Measurements from ENCODE around the gene KIAA0040.
A peak's percentile ranks its signal among the peaks of the same experiment; 100 is the strongest.

The KIAA0040 gene

DNA sequence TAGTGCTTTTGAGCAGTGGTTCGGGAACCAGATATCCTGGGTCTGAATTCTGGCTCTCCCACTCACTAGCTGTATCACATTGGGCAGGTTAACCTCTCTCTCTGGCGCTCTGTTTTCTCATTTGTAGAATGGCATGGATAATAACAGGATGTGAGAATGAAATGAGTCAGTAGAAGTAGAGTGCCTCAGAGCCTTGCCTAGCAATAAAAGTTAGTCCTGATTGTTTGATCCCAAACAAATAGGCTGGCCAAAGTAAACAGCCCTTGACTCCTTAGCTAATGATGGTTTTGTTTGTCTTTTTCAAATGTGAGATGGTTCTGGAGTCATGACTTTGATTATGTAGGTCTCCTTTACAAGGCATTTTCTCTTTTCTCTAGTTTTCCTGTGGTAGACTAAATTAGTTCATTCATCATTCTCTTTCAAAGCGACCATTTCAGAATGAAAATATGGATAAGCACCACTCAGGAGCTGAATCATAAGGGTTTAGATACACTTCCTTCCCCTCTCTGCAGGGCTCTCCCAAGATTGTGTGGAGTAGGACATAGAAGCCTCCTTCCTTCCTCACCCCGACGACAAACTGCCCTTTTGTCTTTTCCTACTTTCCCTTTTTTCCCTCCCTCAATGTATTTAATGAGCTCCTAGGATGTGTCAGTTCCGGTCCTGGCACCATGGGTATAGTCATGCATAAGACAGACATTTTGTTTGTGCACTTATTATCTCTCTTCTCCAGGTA lies 23.1 kb downstream of the KIAA0040 start:
- no peak for DNase-seq

DNA sequence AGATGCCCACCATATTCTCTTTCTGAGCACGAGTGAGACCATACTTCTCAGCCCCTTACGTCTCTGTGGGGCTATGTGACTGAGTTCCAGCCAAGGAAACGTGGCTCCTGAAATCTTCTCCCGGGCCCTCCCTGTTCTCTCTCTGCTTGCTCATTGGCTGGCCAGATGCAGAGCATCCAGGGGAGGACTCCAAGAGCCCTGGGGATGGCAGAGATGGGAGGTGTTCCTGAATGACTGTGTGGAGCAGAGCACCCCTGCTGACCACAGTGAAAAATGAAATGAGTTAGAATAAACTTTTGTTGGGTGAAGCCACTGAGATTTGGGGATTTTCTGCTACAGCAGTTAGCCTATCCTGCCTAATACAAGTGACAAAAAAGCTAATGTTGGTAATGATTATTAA lies 23.8 kb downstream of the KIAA0040 start:
- DNase-seq: no peak

DNA sequence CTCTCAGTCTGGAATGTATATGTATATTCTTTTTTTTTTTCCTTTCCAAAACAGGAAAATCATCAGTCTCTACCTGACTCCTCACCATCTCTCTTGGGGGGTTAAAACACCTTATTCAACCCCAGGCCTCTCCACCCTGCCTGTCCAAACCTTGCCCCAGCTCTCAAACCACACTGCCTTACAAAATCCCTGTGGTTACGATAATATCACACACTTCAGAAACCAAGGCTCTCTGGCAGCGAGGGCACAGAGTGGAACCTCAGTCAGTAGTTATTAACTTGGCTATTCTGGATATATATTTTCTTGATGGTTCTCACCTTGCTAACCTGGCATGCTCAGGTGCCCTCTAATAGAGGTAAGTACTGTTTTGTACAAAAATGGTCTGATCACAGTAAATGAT lies 24.7 kb downstream of the KIAA0040 start:
- no peak for DNase-seq

DNA sequence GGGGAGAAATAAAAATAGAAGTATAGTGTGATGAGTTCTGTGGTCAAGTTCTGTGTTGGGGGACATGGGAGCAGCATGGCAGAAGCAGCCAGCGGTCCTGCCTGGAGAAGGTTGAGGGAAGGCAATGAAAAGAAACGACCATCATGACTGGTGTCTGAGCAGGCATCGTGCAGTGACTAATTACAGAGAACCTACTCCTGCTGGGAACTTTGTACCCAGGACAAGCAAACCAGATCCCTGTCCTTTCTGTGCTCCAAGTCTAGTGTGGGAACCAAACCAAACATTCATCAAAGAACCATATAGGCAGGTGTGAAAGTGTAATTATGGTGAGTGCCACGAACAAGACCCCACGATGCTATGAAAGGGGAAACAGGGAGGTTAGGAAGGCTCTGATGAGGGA lies 25.8 kb downstream of the KIAA0040 start:
- no peak for DNase-seq

DNA sequence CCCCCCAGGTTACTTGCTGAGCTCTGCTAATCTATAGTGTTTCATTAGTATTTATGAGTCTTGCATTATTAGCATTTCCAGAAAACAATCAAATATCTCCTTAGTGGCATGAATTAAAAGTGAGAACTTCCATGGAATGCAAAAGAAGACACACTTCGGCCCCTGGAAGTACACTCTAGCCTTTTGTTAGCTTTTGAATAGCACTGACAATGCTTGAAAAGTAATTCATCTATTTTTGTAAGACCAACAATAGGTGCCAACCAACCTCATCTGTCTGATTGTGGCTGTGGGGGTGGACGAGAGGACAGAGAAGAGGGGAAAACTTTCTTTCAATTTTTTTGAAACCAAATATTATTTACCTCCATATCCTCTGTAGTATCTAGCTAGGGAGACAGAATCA lies 27.8 kb downstream of the KIAA0040 start:
- DNase-seq: no peak

DNA sequence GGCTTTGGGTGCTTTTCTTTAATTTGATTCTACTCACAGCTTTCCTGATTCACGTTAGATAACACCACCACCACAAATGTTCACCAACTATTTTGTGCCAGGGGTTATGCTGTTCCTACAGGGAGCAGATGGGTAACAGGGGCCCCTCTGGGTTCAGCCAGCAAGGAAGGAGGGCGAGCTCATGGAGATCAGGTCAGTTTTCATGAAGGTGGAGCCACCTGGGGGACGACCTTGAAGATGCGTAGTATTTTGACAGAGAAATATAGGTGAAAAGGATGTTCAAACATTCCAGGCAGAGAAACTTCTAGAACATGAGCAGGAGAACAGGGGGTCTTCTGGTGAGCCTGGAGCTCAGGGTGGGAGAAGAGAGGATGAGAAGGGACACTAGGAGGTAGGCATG lies 28.9 kb downstream of the KIAA0040 start:
- DNase-seq: no peak

DNA sequence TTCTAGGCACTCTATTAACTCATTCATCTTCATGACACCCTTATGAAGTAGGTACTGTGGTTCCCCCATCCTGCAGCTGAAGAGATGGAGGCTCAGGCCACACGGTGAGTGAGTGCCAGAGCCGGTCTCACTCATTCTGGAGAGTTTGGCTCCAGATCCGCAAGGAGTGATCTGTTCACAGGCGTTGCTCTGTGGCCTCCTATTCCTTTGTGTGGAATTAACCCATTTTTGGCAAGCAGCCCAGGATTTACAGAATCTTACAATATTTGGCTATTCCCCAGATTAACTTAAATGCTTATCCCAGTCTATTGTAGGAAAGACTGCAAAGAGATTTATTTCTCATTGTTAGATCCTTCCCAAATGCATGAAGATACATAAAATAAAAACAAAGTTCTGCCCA lies 29.6 kb downstream of the KIAA0040 start:
- no peak for DNase-seq

DNA sequence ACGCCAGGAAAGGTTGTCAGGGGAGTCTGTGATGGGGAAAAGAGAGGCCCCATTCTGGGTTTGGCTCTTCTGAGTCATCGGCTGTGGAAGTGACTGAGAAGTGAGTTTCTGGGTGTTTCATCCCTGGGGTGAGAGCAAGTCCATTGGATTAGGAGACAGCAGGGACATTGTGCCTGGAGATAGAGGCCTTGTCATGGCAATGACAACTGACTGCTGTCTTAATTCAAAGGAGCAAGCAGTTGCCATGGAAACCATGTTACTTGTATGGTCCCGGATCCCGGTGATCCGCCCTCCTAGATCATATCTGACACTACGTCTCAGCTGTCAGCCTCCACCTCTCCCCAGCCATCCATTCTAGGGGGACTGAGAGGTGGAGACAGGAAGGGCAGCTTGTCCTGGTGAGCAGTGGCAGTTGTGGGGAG lies 34.4 kb downstream of the KIAA0040 start:
- no peak for DNase-seq

DNA sequence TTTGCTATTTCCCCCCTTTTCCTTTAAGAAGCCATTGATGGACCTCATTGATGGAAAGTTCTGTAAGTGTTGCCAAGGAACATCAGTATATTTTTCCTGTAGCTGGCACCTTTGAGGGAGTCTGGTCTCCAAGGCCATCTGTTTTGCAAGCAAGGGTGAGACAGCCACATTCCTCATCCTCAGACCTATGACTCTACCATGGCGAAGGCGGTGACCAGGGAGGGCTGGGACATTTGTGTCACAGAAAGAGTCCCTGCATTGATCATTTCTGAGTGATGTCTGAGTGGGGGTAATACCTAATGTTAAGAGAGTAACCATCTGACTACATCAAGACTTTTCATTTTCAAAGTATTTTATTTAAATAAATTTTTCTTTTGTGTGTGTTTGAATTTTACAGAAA lies 35.4 kb downstream of the KIAA0040 start:
- peak; percentile 17 for DNase-seq

DNA sequence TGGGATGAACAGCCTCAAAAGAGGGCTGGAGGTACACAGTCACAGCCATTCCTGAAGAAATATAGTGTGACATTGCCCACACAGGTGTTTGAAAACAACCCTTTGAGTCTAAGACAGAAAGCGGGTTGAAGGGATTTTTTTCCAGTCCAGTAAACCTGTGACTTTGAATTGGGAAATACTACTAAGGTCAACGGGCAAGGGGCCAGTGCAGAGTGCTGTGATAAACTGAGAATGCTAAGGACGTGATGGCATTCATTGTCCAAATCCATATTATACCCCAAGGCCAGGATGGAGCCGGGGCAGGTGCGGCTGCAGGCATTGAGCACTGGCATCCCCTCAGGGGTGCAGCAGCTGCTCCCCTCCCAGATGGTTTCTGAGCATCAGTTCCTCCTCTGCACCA lies 36.6 kb downstream of the KIAA0040 start:
- DNase-seq: no peak

DNA sequence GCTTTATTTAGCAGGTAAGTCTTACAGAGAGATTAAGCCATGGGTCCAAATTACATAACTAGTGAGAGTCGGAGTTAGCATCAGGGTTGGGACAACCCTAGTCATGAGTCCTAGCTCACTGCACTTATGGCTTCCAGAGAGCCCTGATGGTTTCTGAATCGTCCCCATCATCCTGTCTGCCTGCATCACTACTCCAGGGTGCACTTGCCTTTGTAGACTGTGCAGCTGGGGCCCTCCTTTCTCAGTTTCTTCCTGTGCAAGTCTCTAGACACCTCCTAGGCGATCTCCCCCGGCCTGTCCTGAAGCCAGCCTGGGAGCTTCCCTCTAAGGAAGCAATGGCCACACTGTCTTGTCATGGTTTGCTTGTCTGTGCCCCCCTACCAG lies 37.1 kb downstream of the KIAA0040 start:
- DNase-seq: no peak

DNA sequence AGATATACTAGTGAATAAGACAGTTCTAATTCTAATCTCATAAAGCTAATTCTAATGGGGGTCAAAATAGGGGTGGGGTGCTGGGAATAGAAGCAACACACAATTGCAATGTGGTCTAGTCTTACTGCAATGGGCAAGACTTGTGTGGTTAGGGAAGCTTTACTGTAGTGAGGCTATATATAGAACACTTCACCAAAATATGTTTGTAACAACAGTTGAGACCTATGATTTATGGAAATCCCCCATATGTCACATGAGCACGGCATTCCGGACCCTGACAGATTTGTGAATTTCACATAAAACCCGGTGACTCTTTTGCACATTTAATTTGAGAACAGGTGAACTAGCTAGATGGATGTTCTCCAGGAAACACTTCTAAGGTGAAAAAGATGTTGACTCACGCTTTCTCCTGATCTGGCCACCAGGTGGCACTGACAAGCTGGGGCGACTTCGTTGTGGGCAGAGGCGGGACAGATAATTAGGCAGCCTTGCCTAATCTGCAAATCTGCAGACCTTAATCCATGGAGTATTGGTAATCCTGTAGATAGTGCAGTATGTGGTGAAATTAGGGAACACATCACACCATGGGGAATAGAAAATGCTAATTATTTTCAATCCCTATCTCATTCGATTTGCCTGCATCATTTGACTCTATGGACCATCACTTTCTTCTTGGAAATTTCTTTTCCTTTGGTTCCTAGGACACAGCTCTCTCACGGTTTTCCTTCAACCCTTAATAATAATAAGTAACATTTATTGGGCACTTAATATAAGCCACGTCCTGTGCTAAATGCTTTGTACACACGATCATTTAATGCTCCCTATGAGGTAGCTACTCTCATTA lies 37.7 kb downstream of the KIAA0040 start:
- peak; percentile 72 for DNase-seq

DNA sequence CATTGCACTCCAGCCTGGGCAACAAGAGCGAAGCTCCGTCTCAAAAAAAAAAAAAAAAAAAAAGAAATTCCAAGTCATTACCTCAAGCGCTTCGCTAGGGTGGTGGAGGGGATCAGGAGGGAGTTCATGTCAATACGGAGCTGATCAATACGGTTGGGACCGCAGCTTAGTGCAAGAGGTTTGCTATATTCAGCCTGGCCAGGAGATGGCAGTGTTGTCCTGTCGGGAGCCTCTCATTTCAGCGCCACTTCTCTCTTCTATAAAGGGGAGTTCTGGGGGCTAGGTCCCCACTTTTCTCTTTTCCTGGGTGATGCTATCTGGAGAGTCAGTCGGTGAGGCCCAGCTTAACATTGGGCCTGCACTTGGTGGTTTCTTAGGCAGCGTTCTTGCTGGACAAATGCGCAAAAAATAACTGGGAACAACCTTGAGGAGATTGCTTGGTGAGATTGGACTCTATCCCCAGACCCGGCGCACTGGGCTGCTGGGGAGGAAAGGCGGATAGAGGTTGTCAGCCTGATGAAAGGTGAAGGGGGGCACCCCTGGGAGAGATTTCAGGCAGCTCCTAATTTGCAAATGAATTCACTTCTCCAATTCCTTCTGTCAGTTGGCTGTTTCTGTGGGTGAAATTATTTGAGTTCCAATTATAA lies 40.4 kb downstream of the KIAA0040 start:
- DNase-seq: peak; percentile 65

DNA sequence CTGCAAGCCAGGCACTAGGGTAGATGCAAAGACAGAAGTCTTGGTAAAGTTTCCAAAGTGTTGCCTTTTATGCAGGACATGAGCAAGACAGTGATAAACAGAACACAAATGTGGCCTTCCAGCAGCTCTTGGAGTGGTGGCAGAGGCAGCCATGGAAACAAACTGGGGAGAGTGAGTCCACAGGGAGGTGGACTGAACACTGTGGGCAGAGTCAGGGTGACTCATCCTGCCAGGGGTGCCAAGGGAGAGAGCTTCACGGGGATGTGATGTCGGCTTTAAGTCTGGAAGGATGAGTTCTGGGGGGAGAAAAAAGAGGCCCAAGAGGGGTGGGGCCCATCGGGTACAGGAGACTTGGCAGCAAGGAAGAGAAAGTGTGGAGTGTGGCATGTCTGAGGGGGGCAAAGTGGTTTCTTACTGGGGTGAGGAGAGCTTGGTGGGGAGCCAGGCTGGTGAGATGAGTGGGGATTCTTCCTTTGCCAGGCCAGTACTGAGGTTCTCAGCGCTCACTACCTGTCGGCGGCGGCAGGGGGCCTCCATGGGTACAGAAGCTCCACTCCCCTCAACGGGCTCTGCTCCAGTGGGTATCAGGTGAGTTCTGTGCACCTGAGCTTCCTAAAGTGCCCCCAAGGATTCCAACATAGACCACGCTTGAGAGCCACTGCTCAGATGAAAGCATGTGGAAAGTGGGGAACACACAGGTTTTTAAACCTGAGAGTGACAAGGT lies 41.8 kb downstream of the KIAA0040 start:
- DNase-seq: no peak

DNA sequence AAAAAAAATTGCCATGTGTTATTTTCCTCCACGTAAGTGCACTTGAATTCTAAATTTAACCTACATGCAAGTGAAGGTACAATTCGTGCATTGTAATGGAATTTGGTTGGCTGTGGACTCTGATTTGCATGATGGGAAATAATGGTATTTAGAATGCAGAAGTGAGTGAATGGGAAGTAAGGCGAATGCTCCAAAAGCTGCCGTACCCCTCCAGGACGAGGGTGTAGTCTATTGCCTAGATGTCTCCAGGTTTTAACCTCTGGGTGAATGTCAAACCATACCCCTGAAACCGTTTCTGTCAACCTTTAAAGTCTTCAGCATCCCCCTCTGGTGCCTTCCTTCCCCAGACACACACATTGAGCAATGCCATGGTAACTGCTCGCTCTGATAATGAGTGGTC lies 44.5 kb downstream of the KIAA0040 start:
- no peak for DNase-seq

DNA sequence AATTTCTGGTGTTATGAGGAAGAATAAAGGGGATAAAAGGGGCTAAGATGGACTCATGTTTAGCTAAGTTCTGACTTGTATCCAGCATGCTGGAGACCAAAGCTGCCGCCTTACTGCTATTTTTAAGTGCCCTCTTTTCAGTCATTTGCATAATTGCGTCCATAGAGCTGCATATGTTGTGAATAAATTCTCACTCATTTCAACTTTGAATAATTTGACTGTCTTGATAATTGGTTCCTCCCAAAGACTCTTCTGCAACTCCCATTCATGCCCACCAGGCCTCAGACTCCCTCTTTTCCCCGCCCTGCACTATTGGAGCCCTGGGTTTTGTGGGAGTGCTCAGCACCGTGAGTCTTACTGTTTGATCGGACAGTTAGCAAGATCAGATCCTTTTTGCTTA lies 45.0 kb downstream of the KIAA0040 start:
- DNase-seq: no peak

DNA sequence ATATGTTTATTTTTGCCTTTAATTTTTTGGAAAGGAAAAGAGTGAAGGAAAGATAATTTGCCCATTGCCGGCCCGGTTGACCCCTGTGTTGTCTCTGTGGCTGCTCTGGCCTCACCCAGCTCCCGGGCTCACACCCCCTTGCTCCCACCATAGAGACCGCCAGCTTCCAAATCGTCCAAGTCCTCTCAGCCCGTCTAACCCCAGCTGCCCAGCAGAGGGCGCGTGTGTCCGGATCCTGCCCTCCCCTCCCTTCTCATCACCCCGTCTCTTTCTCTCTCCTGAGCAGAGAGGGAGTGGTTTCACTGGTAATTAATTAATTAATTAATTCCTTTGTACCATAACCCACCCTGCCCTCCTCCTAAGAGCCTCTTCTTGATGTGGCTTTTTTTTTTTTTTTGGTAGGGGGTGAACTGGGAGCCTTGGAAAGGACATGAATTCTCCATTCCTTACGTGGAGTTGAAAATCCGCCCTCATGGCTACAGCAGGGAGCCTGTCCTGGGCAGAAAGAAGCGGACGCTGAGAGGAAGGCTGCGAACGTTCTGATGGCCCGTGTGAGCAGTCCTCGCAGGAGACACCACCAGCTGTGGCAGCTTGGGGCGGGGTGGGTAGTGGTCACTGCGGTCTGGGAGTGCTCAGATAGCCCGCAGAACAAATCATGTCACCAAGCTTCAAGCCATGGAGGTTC lies 45.9 kb downstream of the KIAA0040 start:
- DNase-seq: peak; percentile 75

DNA sequence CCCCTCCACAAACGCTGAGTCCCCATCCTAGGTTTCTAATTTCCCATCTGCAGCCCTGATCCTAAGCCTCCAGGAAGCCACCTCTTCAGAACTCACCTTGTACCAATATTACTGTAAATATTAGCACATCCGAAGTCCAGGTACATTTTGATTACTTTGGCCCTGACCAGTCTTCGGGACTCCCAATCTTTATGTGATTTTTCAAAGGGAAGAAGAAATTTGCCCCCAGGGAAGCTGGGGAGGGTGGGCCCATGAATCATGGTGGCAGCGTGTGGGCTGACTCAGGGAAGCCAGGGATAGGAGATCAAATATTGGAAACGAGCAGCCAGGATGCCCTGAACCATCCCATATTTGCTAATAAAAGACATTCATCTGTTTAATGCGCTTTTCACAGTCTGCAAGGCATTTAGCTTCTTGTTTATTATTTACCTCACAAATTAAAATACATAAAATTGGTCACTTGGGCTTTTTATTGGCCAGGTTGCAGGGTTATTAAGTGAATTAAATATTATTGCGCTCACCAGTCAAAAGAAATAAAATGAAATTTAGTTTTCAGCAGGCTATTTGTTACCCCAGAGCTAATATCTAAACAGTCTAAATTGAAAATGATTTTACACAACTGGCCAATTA lies 46.6 kb downstream of the KIAA0040 start:
- DNase-seq: no peak

DNA sequence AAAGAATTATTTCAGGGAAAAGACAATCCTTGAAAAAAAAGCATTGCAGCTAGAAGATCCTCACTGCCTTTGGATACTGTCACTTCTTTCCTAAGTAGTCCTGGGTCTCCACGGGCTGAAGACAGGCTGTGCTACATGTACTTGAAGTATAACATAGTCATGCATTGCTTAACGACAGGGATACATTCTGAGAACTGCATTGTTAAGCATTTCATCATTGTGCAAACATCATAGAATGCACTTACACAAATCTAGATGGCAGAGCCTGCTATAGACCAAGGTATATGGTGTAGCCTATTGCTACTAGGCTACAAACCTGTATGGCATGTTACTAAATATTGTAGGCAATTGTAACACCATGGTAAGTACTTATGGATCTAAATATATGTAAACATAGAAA lies 54.0 kb downstream of the KIAA0040 start:
- DNase-seq: no peak

DNA sequence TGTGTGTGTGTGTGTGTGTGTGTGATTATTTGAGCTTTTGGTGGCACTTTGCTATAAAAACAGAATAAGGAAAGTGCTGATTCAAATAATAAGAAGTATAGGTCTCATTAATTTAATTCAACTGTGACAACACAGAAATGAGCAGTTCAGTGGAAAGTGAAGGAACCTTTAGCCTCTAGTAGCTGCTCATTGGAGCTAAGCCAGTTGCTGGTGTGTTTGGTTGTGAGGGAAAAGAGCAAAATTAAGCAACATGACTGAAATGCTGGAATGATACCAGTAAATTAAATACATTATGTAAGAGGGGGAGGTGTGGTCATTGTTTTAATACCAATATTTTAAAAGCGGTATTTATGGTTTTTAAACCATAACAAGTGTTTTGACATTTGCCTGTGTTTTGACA lies 55.2 kb downstream of the KIAA0040 start:
- DNase-seq: no peak

DNA sequence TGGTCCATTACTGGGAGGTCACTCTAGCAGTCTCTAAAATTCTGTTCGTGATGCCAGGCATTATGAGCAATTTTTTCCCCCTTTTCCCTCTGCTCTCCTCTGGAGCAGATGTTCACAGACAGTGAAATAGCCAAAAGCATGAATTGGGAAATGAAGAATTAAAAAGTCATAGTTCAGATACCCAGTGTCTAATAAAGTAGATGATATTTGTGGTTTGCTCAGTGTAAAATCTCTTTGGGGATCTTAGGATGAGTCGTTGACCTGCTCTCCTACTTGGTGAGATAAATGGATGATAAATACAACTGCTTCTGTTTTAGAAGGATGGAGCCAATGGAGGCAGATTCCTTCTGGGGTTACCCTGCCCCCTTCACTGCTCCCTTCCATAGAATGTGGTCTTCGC lies 56.3 kb downstream of the KIAA0040 start:
- DNase-seq: no peak

DNA sequence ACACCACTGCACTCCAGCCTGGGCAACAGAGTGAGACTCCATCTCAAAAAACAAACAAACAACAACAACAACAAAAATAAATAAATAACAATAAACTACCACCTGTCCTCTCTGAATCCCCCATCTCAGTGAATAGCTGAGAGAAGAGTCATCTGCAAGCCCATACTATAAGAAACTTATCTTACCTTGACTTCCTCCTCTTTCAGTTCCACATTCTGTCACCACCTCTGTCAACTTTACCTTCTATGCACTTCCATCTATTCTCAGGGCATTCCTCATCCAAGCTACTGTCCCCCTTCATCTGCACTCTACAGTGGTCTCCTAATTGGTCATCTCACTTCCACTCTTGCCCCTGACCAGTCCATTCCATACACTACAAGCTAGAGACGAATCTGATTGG lies 58.1 kb downstream of the KIAA0040 start:
- no peak for DNase-seq

All from suppressor macrophage treated with lipopolysaccharide for 4 hours (primary cell).